Esophagus squamous epithelium (tissue), 4 donors: ENCODE results near the gene CFTR.

Source experiments
- POLR2A ChIP-seq, 4 donors: fragments of 450-650 bp; IDR thresholded peaks; one replicate each; pipeline ENCODE4 v1.6.1; 2017; ENCODE audit warnings: antibody characterized with exemption in 4 of 4, mild to moderate bottlenecking in 4 of 4, moderate library complexity in 3 of 4
- TF ChIP-seq, protein P1 (sequence below), 6 experiments: fragments of 450-650 bp in 4 of 6; fragments of 200-600 bp in 2 of 6; sonication (generic) in 2 of 6; IDR thresholded peaks; one replicate each; pipeline ENCODE4 v1.5.1; 2016 to 2019; ENCODE audit warnings: antibody characterized with exemption in 6 of 6, mild to moderate bottlenecking in 4 of 6, moderate library complexity in 4 of 6

DNA sequence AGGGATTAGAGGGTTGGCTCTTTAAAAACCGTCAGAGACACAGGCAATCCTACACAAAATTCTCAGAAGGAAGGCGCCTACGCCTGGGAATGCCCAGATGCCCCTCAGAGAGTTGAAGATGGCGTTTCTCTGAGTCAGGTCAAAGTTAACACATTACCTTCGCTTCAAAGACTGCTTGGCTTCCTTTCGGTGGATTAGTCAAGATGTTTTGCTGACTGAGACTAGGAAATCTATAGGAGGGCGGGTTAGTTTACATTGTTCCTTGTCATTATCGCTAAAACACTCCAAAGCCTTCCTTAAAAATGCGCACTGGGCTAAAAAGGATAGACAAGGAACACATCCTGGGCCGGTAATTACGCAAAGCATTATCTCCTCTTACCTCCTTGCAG is 995 bp upstream of the CFTR start:
- TF ChIP-seq, protein P1, sequence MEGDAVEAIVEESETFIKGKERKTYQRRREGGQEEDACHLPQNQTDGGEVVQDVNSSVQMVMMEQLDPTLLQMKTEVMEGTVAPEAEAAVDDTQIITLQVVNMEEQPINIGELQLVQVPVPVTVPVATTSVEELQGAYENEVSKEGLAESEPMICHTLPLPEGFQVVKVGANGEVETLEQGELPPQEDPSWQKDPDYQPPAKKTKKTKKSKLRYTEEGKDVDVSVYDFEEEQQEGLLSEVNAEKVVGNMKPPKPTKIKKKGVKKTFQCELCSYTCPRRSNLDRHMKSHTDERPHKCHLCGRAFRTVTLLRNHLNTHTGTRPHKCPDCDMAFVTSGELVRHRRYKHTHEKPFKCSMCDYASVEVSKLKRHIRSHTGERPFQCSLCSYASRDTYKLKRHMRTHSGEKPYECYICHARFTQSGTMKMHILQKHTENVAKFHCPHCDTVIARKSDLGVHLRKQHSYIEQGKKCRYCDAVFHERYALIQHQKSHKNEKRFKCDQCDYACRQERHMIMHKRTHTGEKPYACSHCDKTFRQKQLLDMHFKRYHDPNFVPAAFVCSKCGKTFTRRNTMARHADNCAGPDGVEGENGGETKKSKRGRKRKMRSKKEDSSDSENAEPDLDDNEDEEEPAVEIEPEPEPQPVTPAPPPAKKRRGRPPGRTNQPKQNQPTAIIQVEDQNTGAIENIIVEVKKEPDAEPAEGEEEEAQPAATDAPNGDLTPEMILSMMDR (IDR thresholded peaks at IDR 0.05), result no peak
- no peak for TF ChIP-seq POLR2A (IDR thresholded peaks at IDR 0.05)
